ENCODE measurements around the gene TBL1X.
"Not testable (repeated sequence)": the region's sequence is repeated elsewhere in the genome, so short reads cannot be mapped to it uniquely, and the experiment has no call there.

TBL1X gene

GRCh38 chrX:9458034-9458433 lies 6.8 kb upstream of the TBL1X start:
- H3K27ac ChIP-seq, H3K4me3 ChIP-seq: not testable (repeated sequence)

GRCh38 chrX:9458516-9459078 lies 6.3 kb upstream of the TBL1X start:
- Histone ChIP-seq H3K27ac (no peak overlapping the region), H3K4me3 (no peak overlapping the region)

GRCh38 chrX:9459186-9459748 lies 5.6 kb upstream of the TBL1X start:
- H3K27ac ChIP-seq, result no peak overlapping the region
- H3K4me3 ChIP-seq, result no peak overlapping the region

- Histone ChIP-seq H3K27ac (no peak overlapping the region), H3K4me3 (no peak overlapping the region)
Observed at GRCh38 chrX:9461087-9461486, 3.8 kb upstream of the TBL1X start.

- Histone ChIP-seq H3K27ac (peak overlapping the region in 1 of 21 experiments; percentile 21), H3K4me3 (no peak overlapping the region)
Observed at GRCh38 chrX:9462456-9462855, 2.4 kb upstream of the TBL1X start.

- peak overlapping the region; percentile 56 to 66 (median 61) for H3K4me3 ChIP-seq
- H3K27ac ChIP-seq, result peak overlapping the region in 20 of 21 experiments; percentile 39 to 89 (median 76)
Observed at GRCh38 chrX:9465380-9466123, 694 bp downstream of the TBL1X start.

GRCh38 chrX:9466124-9466495 lies 1.3 kb downstream of the TBL1X start:
- Histone ChIP-seq H3K4me3 (peak overlapping the region; percentile 56 to 66 (median 61)), H3K27ac (peak overlapping the region in 20 of 21 experiments; percentile 39 to 89 (median 76))

- H3K4me3 ChIP-seq, result peak overlapping the region in 2 of 7 experiments; percentile 58 to 61
- H3K27ac ChIP-seq, result no peak overlapping the region
Observed at GRCh38 chrX:9466736-9467135, 1.9 kb downstream of the TBL1X start.

- Histone ChIP-seq H3K4me3 (no peak overlapping the region), H3K27ac (no peak overlapping the region)
Observed at GRCh38 chrX:9467146-9467545, 2.3 kb downstream of the TBL1X start.

GRCh38 chrX:9467751-9468150 lies 2.9 kb downstream of the TBL1X start:
- Histone ChIP-seq H3K4me3 (no peak overlapping the region), H3K27ac (no peak overlapping the region)

- Histone ChIP-seq H3K27ac (no peak overlapping the region), H3K4me3 (no peak overlapping the region)
Observed at GRCh38 chrX:9471571-9471985, 6.7 kb downstream of the TBL1X start.

GRCh38 chrX:9473708-9474107 lies 8.8 kb downstream of the TBL1X start:
- no peak overlapping the region for H3K27ac ChIP-seq
- H3K4me3 ChIP-seq, result no peak overlapping the region

- not testable (repeated sequence) for H3K4me3 ChIP-seq, H3K27ac ChIP-seq
Observed at GRCh38 chrX:9475417-9475816, 10.6 kb downstream of the TBL1X start.

- no peak overlapping the region for H3K4me3 ChIP-seq
- H3K27ac ChIP-seq, result no peak overlapping the region
Observed at GRCh38 chrX:9475984-9476383, 11.1 kb downstream of the TBL1X start.

GRCh38 chrX:9476810-9477575 lies 12.1 kb downstream of the TBL1X start:
- H3K4me3 ChIP-seq, result no peak overlapping the region
- H3K27ac ChIP-seq, result no peak overlapping the region

- no peak overlapping the region for H3K27ac ChIP-seq
- H3K4me3 ChIP-seq, result no peak overlapping the region
Observed at GRCh38 chrX:9482408-9482807, 17.6 kb downstream of the TBL1X start.

GRCh38 chrX:9482837-9483236 lies 18.0 kb downstream of the TBL1X start:
- Histone ChIP-seq H3K27ac (no peak overlapping the region), H3K4me3 (no peak overlapping the region)

- no peak overlapping the region for H3K27ac ChIP-seq
Observed at GRCh38 chrX:9483376-9483775, 18.5 kb downstream of the TBL1X start.

GRCh38 chrX:9486786-9487387 lies 22.0 kb downstream of the TBL1X start:
- no peak overlapping the region for H3K27ac ChIP-seq
- no peak overlapping the region for H3K4me3 ChIP-seq

More at GRCh38 chrX:9483376-9483775, 18.5 kb downstream of the TBL1X start:
- H3K4me3 ChIP-seq, result no peak overlapping the region

- H3K4me3 ChIP-seq, result no peak overlapping the region
Observed at GRCh38 chrX:9488586-9488985, 23.7 kb downstream of the TBL1X start.

More at GRCh38 chrX:9488586-9488985, 23.7 kb downstream of the TBL1X start:
- H3K27ac ChIP-seq, result no peak overlapping the region
